ENCODE data around the gene USP34.
"Not testable (repeated sequence)": the region's sequence is repeated elsewhere in the genome, so short reads cannot be mapped to it uniquely, and the experiment has no call there.

The USP34 gene

GRCh38 chr2:61419129-61419528, 51.8 kb downstream of the USP34 start:
- Histone ChIP-seq H3K9me3 (ENCODE audit: insufficient read depth, low read depth, low read length) (no peaks in the 10 kb centered on the region), H3K4me3 (ENCODE audit: low read length) (no peak overlapping the region), H3K27me3 (ENCODE audit: insufficient read depth, low read length) (no peaks in the 10 kb centered on the region), H3K4me1 (ENCODE audit: insufficient read depth, low read length) (no peaks in the 10 kb centered on the region), H3K36me3 (ENCODE audit: insufficient read depth, low read depth, low read length) (peaks cover 32% of the 10 kb centered on the region), H3K27ac (ENCODE audit: low read length) (no peak overlapping the region), H3K9ac (ENCODE audit: low read depth, low read length) (no peak overlapping the region)

- Histone ChIP-seq H3K9ac (ENCODE audit: low read depth, low read length) (no peak overlapping the region), H3K4me1 (ENCODE audit: insufficient read depth, low read length) (no peaks in the 10 kb centered on the region), H3K4me3 (ENCODE audit: low read length) (no peak overlapping the region), H3K27me3 (ENCODE audit: insufficient read depth, low read length) (no peaks in the 10 kb centered on the region), H3K27ac (ENCODE audit: low read length) (no peak overlapping the region), H3K36me3 (ENCODE audit: insufficient read depth, low read depth, low read length) (peaks cover 32% of the 10 kb centered on the region), H3K9me3 (ENCODE audit: insufficient read depth, low read depth, low read length) (no peaks in the 10 kb centered on the region)
These were observed 53.8 kb downstream of the USP34 start for GRCh38 chr2:61416871-61417645.

GRCh38 chr2:61415265-61415664, 55.6 kb downstream of the USP34 start:
- H3K9ac ChIP-seq (ENCODE audit: low read depth, low read length), result no peak overlapping the region
- no peak overlapping the region for H3K27ac ChIP-seq (ENCODE audit: low read length)
- no peaks in the 10 kb centered on the region for H3K9me3 ChIP-seq (ENCODE audit: insufficient read depth, low read depth, low read length)
- peaks cover 24% of the 10 kb centered on the region for H3K36me3 ChIP-seq (ENCODE audit: insufficient read depth, low read depth, low read length)
- H3K4me3 ChIP-seq (ENCODE audit: low read length), result no peak overlapping the region
- H3K4me1 ChIP-seq (ENCODE audit: insufficient read depth, low read length), result no peaks in the 10 kb centered on the region
- no peaks in the 10 kb centered on the region for H3K27me3 ChIP-seq (ENCODE audit: insufficient read depth, low read length)

GRCh38 chr2:61414674-61415073, 56.2 kb downstream of the USP34 start:
- Histone ChIP-seq H3K9me3 (ENCODE audit: insufficient read depth, low read depth, low read length) (no peaks in the 10 kb centered on the region), H3K27me3 (ENCODE audit: insufficient read depth, low read length) (no peaks in the 10 kb centered on the region), H3K27ac (ENCODE audit: low read length) (no peak overlapping the region), H3K36me3 (ENCODE audit: insufficient read depth, low read depth, low read length) (peaks cover 22% of the 10 kb centered on the region), H3K9ac (ENCODE audit: low read depth, low read length) (no peak overlapping the region), H3K4me1 (ENCODE audit: insufficient read depth, low read length) (no peaks in the 10 kb centered on the region), H3K4me3 (ENCODE audit: low read length) (no peak overlapping the region)

GRCh38 chr2:61411109-61411508, 59.8 kb downstream of the USP34 start:
- Histone ChIP-seq H3K4me3 (ENCODE audit: low read length) (no peak overlapping the region), H3K36me3 (ENCODE audit: insufficient read depth, low read depth, low read length) (peaks cover 7% of the 10 kb centered on the region; the same call in 1 of the 2 replicates), H3K27me3 (ENCODE audit: insufficient read depth, low read length) (no peaks in the 10 kb centered on the region), H3K9me3 (ENCODE audit: insufficient read depth, low read depth, low read length) (no peaks in the 10 kb centered on the region), H3K9ac (ENCODE audit: low read depth, low read length) (no peak overlapping the region), H3K4me1 (ENCODE audit: insufficient read depth, low read length) (no peaks in the 10 kb centered on the region), H3K27ac (ENCODE audit: low read length) (no peak overlapping the region)

- no peaks in the 10 kb centered on the region for H3K27me3 ChIP-seq (ENCODE audit: insufficient read depth, low read length)
- peaks cover 17% of the 10 kb centered on the region for H3K36me3 ChIP-seq (ENCODE audit: insufficient read depth, low read depth, low read length)
- H3K27ac ChIP-seq (ENCODE audit: low read length), result no peak overlapping the region
These were observed 60.7 kb downstream of the USP34 start for GRCh38 chr2:61410185-61410584.

GRCh38 chr2:61405813-61406212, 65.1 kb downstream of the USP34 start:
- Histone ChIP-seq H3K4me1 (ENCODE audit: insufficient read depth, low read length) (no peaks in the 10 kb centered on the region), H3K9ac (ENCODE audit: low read depth, low read length) (no peak overlapping the region), H3K4me3 (ENCODE audit: low read length) (no peak overlapping the region), H3K27ac (ENCODE audit: low read length) (no peak overlapping the region), H3K27me3 (ENCODE audit: insufficient read depth, low read length) (no peaks in the 10 kb centered on the region), H3K36me3 (ENCODE audit: insufficient read depth, low read depth, low read length) (peaks cover 28% of the 10 kb centered on the region), H3K9me3 (ENCODE audit: insufficient read depth, low read depth, low read length) (no peaks in the 10 kb centered on the region)

More at GRCh38 chr2:61410185-61410584, 60.7 kb downstream of the USP34 start:
- H3K4me1 ChIP-seq (ENCODE audit: insufficient read depth, low read length), result no peaks in the 10 kb centered on the region
- H3K9ac ChIP-seq (ENCODE audit: low read depth, low read length), result no peak overlapping the region
- no peak overlapping the region for H3K4me3 ChIP-seq (ENCODE audit: low read length)
- no peaks in the 10 kb centered on the region for H3K9me3 ChIP-seq (ENCODE audit: insufficient read depth, low read depth, low read length)

GRCh38 chr2:61404438-61404837, 66.4 kb downstream of the USP34 start:
- Histone ChIP-seq H3K27ac (ENCODE audit: low read length) (no peak overlapping the region), H3K27me3 (ENCODE audit: insufficient read depth, low read length) (no peaks in the 10 kb centered on the region), H3K36me3 (ENCODE audit: insufficient read depth, low read depth, low read length) (peaks cover 28% of the 10 kb centered on the region), H3K4me3 (ENCODE audit: low read length) (no peak overlapping the region), H3K4me1 (ENCODE audit: insufficient read depth, low read length) (no peaks in the 10 kb centered on the region), H3K9ac (ENCODE audit: low read depth, low read length) (no peak overlapping the region), H3K9me3 (ENCODE audit: insufficient read depth, low read depth, low read length) (no peaks in the 10 kb centered on the region)

- Histone ChIP-seq H3K27me3 (ENCODE audit: insufficient read depth, low read length) (no peaks in the 10 kb centered on the region), H3K9me3 (ENCODE audit: insufficient read depth, low read depth, low read length) (no peaks in the 10 kb centered on the region), H3K9ac (ENCODE audit: low read depth, low read length) (no peak overlapping the region), H3K4me3 (ENCODE audit: low read length) (no peak overlapping the region), H3K4me1 (ENCODE audit: insufficient read depth, low read length) (peaks cover 4% of the 10 kb centered on the region; the same call in 1 of the 2 replicates), H3K27ac (ENCODE audit: low read length) (no peak overlapping the region), H3K36me3 (ENCODE audit: insufficient read depth, low read depth, low read length) (peaks cover 10% of the 10 kb centered on the region)
These were observed 72.5 kb downstream of the USP34 start for GRCh38 chr2:61398413-61398812.

GRCh38 chr2:61396005-61396404, 74.9 kb downstream of the USP34 start:
- H3K36me3 ChIP-seq (ENCODE audit: insufficient read depth, low read depth, low read length), result peaks cover 25% of the 10 kb centered on the region
- no peaks in the 10 kb centered on the region for H3K27me3 ChIP-seq (ENCODE audit: insufficient read depth, low read length)
- H3K27ac ChIP-seq (ENCODE audit: low read length), result no peak overlapping the region
- no peak overlapping the region for H3K4me3 ChIP-seq (ENCODE audit: low read length)
- no peak overlapping the region for H3K9ac ChIP-seq (ENCODE audit: low read depth, low read length)
- H3K4me1 ChIP-seq (ENCODE audit: insufficient read depth, low read length), result peaks cover 4% of the 10 kb centered on the region; the same call in 1 of the 2 replicates
- H3K9me3 ChIP-seq (ENCODE audit: insufficient read depth, low read depth, low read length), result no peaks in the 10 kb centered on the region

- not testable (repeated sequence) for H3K9ac ChIP-seq (ENCODE audit: low read depth, low read length); H3K4me1 ChIP-seq (ENCODE audit: insufficient read depth, low read length); H3K27ac ChIP-seq (ENCODE audit: low read length); H3K9me3 ChIP-seq (ENCODE audit: insufficient read depth, low read depth, low read length); H3K27me3 ChIP-seq (ENCODE audit: insufficient read depth, low read length); H3K4me3 ChIP-seq (ENCODE audit: low read length)
- peaks cover 17% of the 10 kb centered on the region for H3K36me3 ChIP-seq (ENCODE audit: insufficient read depth, low read depth, low read length)
These were observed 83.3 kb downstream of the USP34 start for GRCh38 chr2:61387588-61387987.

- not testable (repeated sequence) for H3K4me3 ChIP-seq (ENCODE audit: low read length); H3K9ac ChIP-seq (ENCODE audit: low read depth, low read length); H3K27ac ChIP-seq (ENCODE audit: low read length); H3K27me3 ChIP-seq (ENCODE audit: insufficient read depth, low read length); H3K9me3 ChIP-seq (ENCODE audit: insufficient read depth, low read depth, low read length); H3K4me1 ChIP-seq (ENCODE audit: insufficient read depth, low read length)
- peaks cover 64% of the 10 kb centered on the region for H3K36me3 ChIP-seq (ENCODE audit: insufficient read depth, low read depth, low read length)
These were observed 90.0 kb downstream of the USP34 start for GRCh38 chr2:61380882-61381197.

All from iPS-20b (cell line).